ENCODE data around the gene MYO18A.

MYO18A gene

GRCh38 chr17:29050176-29050575 is 130.0 kb downstream of the MYO18A start:
- no peaks in the 10 kb centered on the region for H3K9me3 Mint-ChIP-seq (ENCODE audit: low read depth)
- no peak overlapping the region for H3K4me3 Mint-ChIP-seq
- H3K4me1 Mint-ChIP-seq (ENCODE audit: low read depth): no peaks in the 10 kb centered on the region

GRCh38 chr17:29049541-29050145 is 130.6 kb downstream of the MYO18A start:
- H3K27ac Mint-ChIP-seq: no peak overlapping the region
- peaks cover 2% of the 10 kb centered on the region for H3K36me3 Mint-ChIP-seq
- no peak overlapping the region for H3K4me3 Mint-ChIP-seq
- H3K27me3 Mint-ChIP-seq: no peaks in the 10 kb centered on the region
- no peaks in the 10 kb centered on the region for H3K9me3 Mint-ChIP-seq (ENCODE audit: low read depth)
- no peaks in the 10 kb centered on the region for H3K4me1 Mint-ChIP-seq (ENCODE audit: low read depth)

More at GRCh38 chr17:29050176-29050575, 130.0 kb downstream of the MYO18A start:
- H3K36me3 Mint-ChIP-seq: peaks cover 2% of the 10 kb centered on the region
- no peak overlapping the region for H3K27ac Mint-ChIP-seq
- H3K27me3 Mint-ChIP-seq: no peaks in the 10 kb centered on the region

GRCh38 chr17:29048440-29049368 is 131.5 kb downstream of the MYO18A start:
- no peaks in the 10 kb centered on the region for H3K36me3 Mint-ChIP-seq

GRCh38 chr17:29046473-29046839 is 133.7 kb downstream of the MYO18A start:
- H3K27ac Mint-ChIP-seq: no peak overlapping the region
- peaks cover 4% of the 10 kb centered on the region for H3K4me1 Mint-ChIP-seq (ENCODE audit: low read depth)
- H3K36me3 Mint-ChIP-seq: no peaks in the 10 kb centered on the region
- H3K4me3 Mint-ChIP-seq: no peak overlapping the region
- H3K9me3 Mint-ChIP-seq (ENCODE audit: low read depth): no peaks in the 10 kb centered on the region
- no peaks in the 10 kb centered on the region for H3K27me3 Mint-ChIP-seq

More at GRCh38 chr17:29048440-29049368, 131.5 kb downstream of the MYO18A start:
- Mint-ChIP-seq H3K27me3 (no peaks in the 10 kb centered on the region), H3K27ac (no peak overlapping the region), H3K4me3 (no peak overlapping the region), H3K9me3 (ENCODE audit: low read depth) (no peaks in the 10 kb centered on the region), H3K4me1 (ENCODE audit: low read depth) (no peaks in the 10 kb centered on the region)

GRCh38 chr17:29045734-29046472 is 134.3 kb downstream of the MYO18A start:
- H3K4me1 Mint-ChIP-seq (ENCODE audit: low read depth): peaks cover 4% of the 10 kb centered on the region
- H3K36me3 Mint-ChIP-seq: no peaks in the 10 kb centered on the region
- no peaks in the 10 kb centered on the region for H3K9me3 Mint-ChIP-seq (ENCODE audit: low read depth)
- H3K27ac Mint-ChIP-seq: no peak overlapping the region
- H3K27me3 Mint-ChIP-seq: no peaks in the 10 kb centered on the region
- no peak overlapping the region for H3K4me3 Mint-ChIP-seq

- no peak overlapping the region for H3K27ac Mint-ChIP-seq
- H3K27me3 Mint-ChIP-seq: no peaks in the 10 kb centered on the region
- H3K4me1 Mint-ChIP-seq (ENCODE audit: low read depth): peaks cover 4% of the 10 kb centered on the region
- H3K9me3 Mint-ChIP-seq (ENCODE audit: low read depth): no peaks in the 10 kb centered on the region
- H3K36me3 Mint-ChIP-seq: no peaks in the 10 kb centered on the region
- H3K4me3 Mint-ChIP-seq: no peak overlapping the region
These were observed 135.2 kb downstream of the MYO18A start for GRCh38 chr17:29045026-29045425.

- Mint-ChIP-seq H3K9me3 (ENCODE audit: low read depth) (no peaks in the 10 kb centered on the region), H3K27ac (no peak overlapping the region), H3K27me3 (no peaks in the 10 kb centered on the region), H3K4me3 (no peak overlapping the region), H3K36me3 (no peaks in the 10 kb centered on the region), H3K4me1 (ENCODE audit: low read depth) (peaks cover 4% of the 10 kb centered on the region)
These were observed 136.6 kb downstream of the MYO18A start for GRCh38 chr17:29043539-29044145.

- peaks cover 4% of the 10 kb centered on the region for H3K4me1 Mint-ChIP-seq (ENCODE audit: low read depth)
- no peaks in the 10 kb centered on the region for H3K9me3 Mint-ChIP-seq (ENCODE audit: low read depth)
- no peaks in the 10 kb centered on the region for H3K27me3 Mint-ChIP-seq
- no peak within 1 kb of the TSS for H3K27ac Mint-ChIP-seq
- H3K4me3 Mint-ChIP-seq: no peak within 1 kb of the TSS
- no peaks in the 10 kb centered on the region for H3K36me3 Mint-ChIP-seq
These were observed 137.3 kb downstream of the MYO18A start, which contains the start of gene PIPOX for GRCh38 chr17:29042679-29043538. Gene PIPOX, plus strand, starts transcription at chr17:29043141. Its CDS starts 85 bp downstream, at chr17:29043226.

GRCh38 chr17:29042026-29042678 is 138.0 kb downstream of the MYO18A start:
- Mint-ChIP-seq H3K27ac (no peak overlapping the region), H3K27me3 (no peaks in the 10 kb centered on the region), H3K4me3 (no peak overlapping the region), H3K9me3 (ENCODE audit: low read depth) (no peaks in the 10 kb centered on the region), H3K36me3 (no peaks in the 10 kb centered on the region), H3K4me1 (ENCODE audit: low read depth) (peaks cover 4% of the 10 kb centered on the region)

- H3K4me1 Mint-ChIP-seq (ENCODE audit: low read depth): peaks cover 4% of the 10 kb centered on the region
- H3K27me3 Mint-ChIP-seq: no peaks in the 10 kb centered on the region
- H3K36me3 Mint-ChIP-seq: no peaks in the 10 kb centered on the region
- H3K9me3 Mint-ChIP-seq (ENCODE audit: low read depth): no peaks in the 10 kb centered on the region
- no peak overlapping the region for H3K27ac Mint-ChIP-seq
- H3K4me3 Mint-ChIP-seq: no peak overlapping the region
These were observed 138.6 kb downstream of the MYO18A start for GRCh38 chr17:29041571-29041970.

- no peaks in the 10 kb centered on the region for H3K9me3 Mint-ChIP-seq (ENCODE audit: low read depth)
- peaks cover 4% of the 10 kb centered on the region for H3K4me1 Mint-ChIP-seq (ENCODE audit: low read depth)
- no peak overlapping the region for H3K4me3 Mint-ChIP-seq
- H3K27me3 Mint-ChIP-seq: peaks cover 3% of the 10 kb centered on the region
- no peaks in the 10 kb centered on the region for H3K36me3 Mint-ChIP-seq
- no peak overlapping the region for H3K27ac Mint-ChIP-seq
These were observed 139.1 kb downstream of the MYO18A start for GRCh38 chr17:29041091-29041490.

GRCh38 chr17:29039764-29040598 is 140.2 kb downstream of the MYO18A start:
- Mint-ChIP-seq H3K4me1 (ENCODE audit: low read depth) (peaks cover 4% of the 10 kb centered on the region), H3K27ac (no peak overlapping the region), H3K4me3 (no peak overlapping the region), H3K36me3 (no peaks in the 10 kb centered on the region), H3K9me3 (ENCODE audit: low read depth) (peaks cover 3% of the 10 kb centered on the region), H3K27me3 (peaks cover 9% of the 10 kb centered on the region)
